Fibroblast of the aortic adventitia (primary cell): ENCODE results near the gene NFAT5. TPM values are rescaled to one million over a fixed set of nuclear protein-coding genes. Genes with fewer than 3 reads are reported as not detected.

ENCODE experiments used
- DNase-seq: peaks from one replicate; pipeline ENCODE4 v3.0.0-alpha.2; 2010; ENCODE audit warnings: low read depth
- H3K4me3 ChIP-seq: 2 replicates; pipeline ENCODE4 v1.5.1; 2011; ENCODE audit warnings: low read depth, mild to moderate bottlenecking, control low read depth, low read length, moderate library complexity
- total RNA-seq: library from RNA; depleted of rRNA; stranded (reverse); fragments of >200 nt; gene quantifications from 2 replicates; pipeline ENCODE4 v1.2.3, GENCODE V29; 2012; ENCODE audit warnings: low replicate concordance
- TF ChIP-seq, protein P1 (sequence below): IDR thresholded peaks from 2 replicates; pipeline ENCODE4 v1.5.1; 2011; ENCODE audit warnings: mild to moderate bottlenecking, low read length, control low read depth, inconsistent platforms; ENCODE audit not compliant: insufficient read depth

NFAT5 gene
- total RNA-seq, 1 donor = 53.9 TPM

DNA sequence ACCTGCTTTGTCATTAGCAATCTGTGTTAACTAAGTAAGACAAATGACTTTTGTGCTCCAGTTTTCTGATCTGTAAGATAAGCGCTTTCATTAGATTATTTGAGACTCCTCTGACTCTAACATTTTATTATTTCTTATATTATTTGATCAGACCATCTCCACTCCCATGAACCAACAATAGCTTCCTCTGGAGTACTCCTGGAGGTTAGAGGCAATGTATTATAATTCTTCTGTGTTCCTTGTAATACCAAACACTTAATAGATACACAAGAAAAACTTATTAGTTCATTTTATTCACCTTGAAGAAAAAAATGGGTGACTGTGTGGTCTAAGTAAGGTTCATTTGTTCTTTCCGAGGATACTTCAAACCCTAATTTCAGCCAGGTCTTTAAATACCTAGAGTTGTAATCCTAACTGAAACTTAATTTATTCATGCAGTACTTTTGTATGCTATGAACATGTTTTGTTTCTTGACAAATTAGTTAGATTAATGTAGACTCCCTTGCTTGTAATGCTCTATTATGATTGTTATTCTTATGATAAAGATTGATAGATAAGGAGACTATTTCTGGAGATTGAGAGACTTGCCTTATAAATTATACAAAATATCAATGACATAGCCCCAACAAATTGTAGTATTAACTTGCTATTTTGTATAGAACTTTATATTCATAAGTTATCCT is 106.7 kb downstream of the NFAT5 start:
- H3K4me3 ChIP-seq = no peak overlapping the region
- TF ChIP-seq, protein P1, sequence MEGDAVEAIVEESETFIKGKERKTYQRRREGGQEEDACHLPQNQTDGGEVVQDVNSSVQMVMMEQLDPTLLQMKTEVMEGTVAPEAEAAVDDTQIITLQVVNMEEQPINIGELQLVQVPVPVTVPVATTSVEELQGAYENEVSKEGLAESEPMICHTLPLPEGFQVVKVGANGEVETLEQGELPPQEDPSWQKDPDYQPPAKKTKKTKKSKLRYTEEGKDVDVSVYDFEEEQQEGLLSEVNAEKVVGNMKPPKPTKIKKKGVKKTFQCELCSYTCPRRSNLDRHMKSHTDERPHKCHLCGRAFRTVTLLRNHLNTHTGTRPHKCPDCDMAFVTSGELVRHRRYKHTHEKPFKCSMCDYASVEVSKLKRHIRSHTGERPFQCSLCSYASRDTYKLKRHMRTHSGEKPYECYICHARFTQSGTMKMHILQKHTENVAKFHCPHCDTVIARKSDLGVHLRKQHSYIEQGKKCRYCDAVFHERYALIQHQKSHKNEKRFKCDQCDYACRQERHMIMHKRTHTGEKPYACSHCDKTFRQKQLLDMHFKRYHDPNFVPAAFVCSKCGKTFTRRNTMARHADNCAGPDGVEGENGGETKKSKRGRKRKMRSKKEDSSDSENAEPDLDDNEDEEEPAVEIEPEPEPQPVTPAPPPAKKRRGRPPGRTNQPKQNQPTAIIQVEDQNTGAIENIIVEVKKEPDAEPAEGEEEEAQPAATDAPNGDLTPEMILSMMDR = no peak
- DNase-seq = no peak

DNA sequence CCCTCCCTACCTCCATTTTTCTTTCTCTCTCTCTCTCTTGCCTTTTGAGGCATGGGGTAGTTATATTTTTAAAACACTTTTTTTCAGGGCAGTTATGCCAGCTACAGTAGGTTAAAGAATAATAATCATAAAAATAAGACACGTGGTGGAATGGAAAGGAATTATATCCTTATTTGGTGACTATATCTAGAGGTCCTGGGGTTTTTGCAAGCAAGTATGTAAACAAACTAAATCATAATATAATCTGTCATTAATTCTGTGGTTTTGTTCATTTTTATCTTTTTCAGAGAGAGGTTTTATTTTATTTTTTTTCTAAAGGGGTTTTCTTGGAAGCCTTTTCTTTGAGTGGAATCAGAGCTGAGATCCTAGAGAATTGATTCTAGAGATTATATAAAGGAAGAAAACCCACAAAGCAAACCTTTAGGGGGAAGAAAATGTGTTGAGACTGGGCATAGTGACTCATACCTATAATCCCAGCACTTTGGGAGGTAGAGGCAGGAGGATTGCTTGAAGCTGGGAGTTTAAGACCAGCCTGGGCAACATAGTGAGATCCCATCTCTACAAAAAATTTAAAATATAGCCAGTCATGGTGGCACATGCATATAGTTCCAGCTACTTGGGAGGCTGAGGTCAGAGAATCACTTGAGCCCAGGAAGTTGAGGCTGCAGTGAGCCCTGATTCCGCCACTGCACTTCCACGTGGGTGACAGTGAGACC is 107.4 kb downstream of the NFAT5 start:
- DNase-seq = no peak
- TF ChIP-seq, protein P1 = no peak
- no peak overlapping the region for H3K4me3 ChIP-seq

- no peak for DNase-seq
- TF ChIP-seq, protein P1 = no peak
- H3K4me3 ChIP-seq = no peak overlapping the region
Observed at GRCh38 chr16:69680358-69680757, 114.6 kb downstream of the NFAT5 start.

GRCh38 chr16:69688589-69688988 is 122.8 kb downstream of the NFAT5 start:
- TF ChIP-seq, protein P1 = no peak
- H3K4me3 ChIP-seq = no peak overlapping the region
- no peak for DNase-seq

DNA sequence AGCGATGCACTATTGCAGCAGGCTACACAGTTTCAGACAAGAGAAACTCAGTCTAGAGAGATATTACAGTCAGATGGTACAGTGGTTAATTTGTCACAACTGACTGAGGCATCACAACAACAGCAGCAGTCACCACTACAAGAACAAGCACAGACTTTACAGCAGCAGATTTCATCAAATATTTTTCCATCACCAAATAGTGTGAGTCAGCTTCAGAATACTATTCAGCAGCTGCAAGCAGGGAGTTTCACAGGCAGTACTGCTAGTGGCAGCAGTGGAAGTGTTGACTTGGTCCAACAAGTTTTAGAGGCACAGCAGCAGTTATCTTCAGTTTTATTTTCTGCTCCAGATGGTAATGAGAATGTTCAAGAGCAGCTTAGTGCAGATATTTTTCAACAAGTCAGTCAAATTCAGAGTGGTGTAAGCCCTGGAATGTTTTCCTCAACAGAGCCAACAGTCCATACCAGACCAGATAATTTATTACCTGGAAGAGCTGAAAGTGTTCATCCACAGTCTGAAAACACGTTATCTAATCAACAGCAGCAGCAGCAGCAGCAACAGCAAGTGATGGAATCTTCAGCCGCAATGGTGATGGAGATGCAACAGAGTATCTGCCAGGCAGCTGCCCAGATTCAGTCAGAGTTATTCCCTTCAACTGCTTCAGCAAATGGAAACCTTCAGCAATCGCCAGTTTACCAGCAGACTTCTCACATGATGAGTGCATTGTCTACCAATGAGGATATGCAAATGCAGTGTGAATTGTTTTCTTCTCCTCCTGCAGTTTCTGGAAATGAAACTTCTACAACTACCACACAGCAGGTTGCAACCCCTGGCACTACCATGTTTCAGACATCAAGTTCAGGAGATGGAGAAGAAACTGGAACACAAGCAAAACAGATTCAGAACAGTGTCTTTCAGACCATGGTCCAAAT is 126.5 kb downstream of the NFAT5 start:
- TF ChIP-seq, protein P1 = no peak
- no peak for DNase-seq

DNA sequence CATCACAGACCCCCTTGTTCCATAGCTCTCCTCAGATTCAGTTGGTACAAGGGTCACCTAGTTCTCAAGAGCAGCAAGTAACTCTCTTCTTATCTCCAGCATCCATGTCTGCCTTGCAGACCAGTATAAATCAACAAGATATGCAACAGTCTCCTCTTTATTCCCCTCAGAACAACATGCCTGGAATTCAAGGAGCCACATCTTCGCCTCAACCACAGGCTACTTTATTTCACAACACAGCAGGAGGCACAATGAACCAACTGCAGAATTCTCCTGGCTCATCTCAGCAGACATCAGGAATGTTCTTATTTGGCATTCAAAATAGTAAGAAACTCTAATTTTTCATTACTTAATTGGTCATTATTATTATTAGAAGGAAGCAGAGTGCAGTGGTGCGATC is 128.2 kb downstream of the NFAT5 start:
- TF ChIP-seq, protein P1 = no peak

More for the DNA sequence above, 126.5 kb downstream of the NFAT5 start:
- no peak overlapping the region for H3K4me3 ChIP-seq

More for the DNA sequence above, 128.2 kb downstream of the NFAT5 start:
- H3K4me3 ChIP-seq = no peak overlapping the region
- DNase-seq = no peak
